Endothelial cell of umbilical vein (primary cell): Measurements from ENCODE around the gene POU6F2. TPM values are rescaled to one million over a fixed set of nuclear protein-coding genes. Genes with fewer than 3 reads are reported as not detected.

Experiments
- BruUV-seq: library from RNA; stranded (reverse); fragments of 400-500 nt; replicated peaks from 2 replicates; lab custom pipeline; 2021; lab: Mats Ljungman, UMichigan
- CTCF ChIA-PET: fragments of 300-600, 350-600 bp; sonication (Branson Sonifier 250); formaldehyde crosslinking; loops from one replicate; lab custom pipeline; 2021; ENCODE audit warnings: antibody characterized with exemption, inconsistent platforms; lab: Charles Lee
- POLR2A ChIA-PET: fragments of 300-600, 350-600 bp; sonication (Branson Sonifier 250); formaldehyde crosslinking; loops from one replicate; lab custom pipeline; 2021; ENCODE audit warnings: antibody characterized with exemption, inconsistent platforms; lab: Charles Lee
- DNase-seq: peaks from one replicate; pipeline ENCODE4 v3.0.0-alpha.2; 2011; ENCODE audit warnings: low read depth, low spot score
- FAIRE-seq: peaks from 2 replicates; lab custom pipeline; 2011; peaks lifted over from hg19 to GRCh38; lab: Jason Lieb, UNC
- H2AFZ ChIP-seq: 2 replicates; pipeline ENCODE4 v1.6.0; 2012; ENCODE audit warnings: low read depth, low read length, control low read depth, inconsistent platforms
- H3K27ac ChIP-seq: 2 replicates; pipeline ENCODE4 v1.5.1; 2011; ENCODE audit warnings: low read depth, mild to moderate bottlenecking, control low read depth, low read length, moderate library complexity; ENCODE audit not compliant: insufficient read depth
- H3K27me3 ChIP-seq, 2 experiments: 2 replicates each; pipeline versions ENCODE4 v1.6.0 to v1.6.1; 2011; ENCODE audit warnings: low read length in 2 of 2, mixed read lengths in 1 of 2; ENCODE audit not compliant: control insufficient read depth in 2 of 2, insufficient read depth in 2 of 2
- H3K36me3 ChIP-seq, 2 experiments: 2 replicates in 1 of 2; 3 replicates in 1 of 2; pipeline ENCODE4 v1.5.1; 2011; ENCODE audit warnings: low read length in 2 of 2, mild to moderate bottlenecking in 1 of 2, moderate library complexity in 1 of 2; ENCODE audit not compliant: control insufficient read depth in 2 of 2, insufficient read depth in 2 of 2; ENCODE audit errors: extremely low read depth in 1 of 2
- H3K4me1 ChIP-seq: 3 replicates; pipeline ENCODE4 v1.5.1; 2011; ENCODE audit warnings: mild to moderate bottlenecking, low read length; ENCODE audit not compliant: control insufficient read depth, insufficient read depth; ENCODE audit errors: extremely low read depth
- H3K4me2 ChIP-seq: 2 replicates; pipeline ENCODE4 v1.6.1; 2011; ENCODE audit warnings: low read length, control low read depth, mixed read lengths; ENCODE audit not compliant: insufficient read depth
- H3K4me3 ChIP-seq, 3 experiments: fragments of 200-600 bp in 1 of 3; sonication (generic), shearing (Covaris generic) in 1 of 3; replicated peaks in 1 of 3; 2 replicates each; pipeline ENCODE4 v1.5.1; 2011 to 2016; ENCODE audit warnings: control low read depth in 3 of 3, low read length in 3 of 3, mild to moderate bottlenecking in 2 of 3, inconsistent platforms in 1 of 3, low read depth in 1 of 3, moderate library complexity in 1 of 3; ENCODE audit not compliant: insufficient read depth in 1 of 3
- H3K79me2 ChIP-seq: 2 replicates; pipeline ENCODE4 v1.6.0; 2012; ENCODE audit warnings: low read length, inconsistent platforms; ENCODE audit not compliant: control insufficient read depth, insufficient read depth
- H3K9ac ChIP-seq: replicated peaks from 2 replicates; pipeline ENCODE3; 2011; ENCODE audit warnings: low read length, control low read depth; ENCODE audit not compliant: insufficient read depth; ENCODE audit errors: extremely low read depth
- H3K9me1 ChIP-seq: replicated peaks from 3 replicates; pipeline ENCODE4 v1.6.0; 2011; ENCODE audit warnings: mild to moderate bottlenecking, low read length; ENCODE audit not compliant: control insufficient read depth, insufficient read depth; ENCODE audit errors: extremely low read depth
- H3K9me3 ChIP-seq: replicated peaks from 2 replicates; pipeline ENCODE4 v1.5.1; 2012; ENCODE audit warnings: low read length, inconsistent platforms; ENCODE audit not compliant: control insufficient read depth, insufficient read depth
- H4K20me1 ChIP-seq: replicated peaks from 2 replicates; pipeline ENCODE3; 2011; ENCODE audit warnings: mild to moderate bottlenecking, low read length; ENCODE audit not compliant: control insufficient read depth, insufficient read depth; ENCODE audit errors: extremely low read depth
- CTCF ChIP-seq, 2 donors: IDR thresholded peaks; 1 replicate in 1 of 2; 2 replicates in 1 of 2; pipeline ENCODE4 v1.5.1; 2011; ENCODE audit warnings: low read length in 2 of 2, mild to moderate bottlenecking in 2 of 2, moderate library complexity in 2 of 2, control low read depth in 1 of 2, inconsistent platforms in 1 of 2, low read depth in 1 of 2; ENCODE audit not compliant: insufficient read depth in 1 of 2; ENCODE audit errors: extremely low read depth in 1 of 2
- EZH2 ChIP-seq: IDR thresholded peaks from 2 replicates; pipeline ENCODE4 v1.6.1; 2012; ENCODE audit warnings: borderline replicate concordance, low read depth, mild to moderate bottlenecking, moderate library complexity, low read length, inconsistent platforms; ENCODE audit not compliant: severe bottlenecking
- FOS ChIP-seq: IDR thresholded peaks from 2 replicates; pipeline ENCODE4 v1.6.1; 2011; ENCODE audit warnings: mild to moderate bottlenecking, low read length, moderate library complexity, borderline replicate concordance; ENCODE audit not compliant: insufficient read depth
- GATA2 ChIP-seq: IDR thresholded peaks from 2 replicates; pipeline ENCODE4 v1.7.0; 2011; ENCODE audit warnings: low read depth, mild to moderate bottlenecking, moderate library complexity, mixed read lengths, low read length; ENCODE audit not compliant: insufficient read length, insufficient read depth
- JUN ChIP-seq: IDR thresholded peaks from 2 replicates; pipeline ENCODE4 v1.6.1; 2011; ENCODE audit warnings: borderline replicate concordance, low read depth; ENCODE audit not compliant: insufficient read length, insufficient read depth
- MAX ChIP-seq: IDR thresholded peaks from 2 replicates; pipeline ENCODE4 v1.6.1; 2011; ENCODE audit not compliant: insufficient read depth, insufficient read length
- MYC ChIP-seq: IDR thresholded peaks from one replicate; pipeline ENCODE4 v1.6.1; 2011; ENCODE audit warnings: mild to moderate bottlenecking, low read depth, low read length
- POLR2A ChIP-seq: IDR thresholded peaks from 2 replicates; pipeline ENCODE4 v1.6.1; 2012; ENCODE audit warnings: low read depth, mild to moderate bottlenecking, control low read depth, low read length
- POLR2AphosphoS5 ChIP-seq: IDR thresholded peaks from 2 replicates; pipeline ENCODE4 v1.6.1; 2012; ENCODE audit warnings: low read depth, mild to moderate bottlenecking, control low read depth, low read length, moderate library complexity; ENCODE audit not compliant: insufficient read depth
- dilution Hi-C: fragments of 300-500 bp; cut with MboI; formaldehyde crosslinking; loops from one replicate; pipeline ENCODE4 v1.15.0; 2019; ENCODE audit warnings: low sequenced_read_pairs; ENCODE audit not compliant: extremely low pct_ligation_motif_present
- intact Hi-C: fragments of 100-400 bp; cut with micrococcal nuclease; formaldehyde crosslinking; loops from one replicate; pipeline ENCODE4 v1.10.0; 2022
- polyA plus RNA-seq, 4 experiments: library from polyadenylated mRNA; depleted of rRNA in 3 of 4; stranded (reverse) in 3 of 4; unstranded in 1 of 4; fragments of >200 nt; gene quantifications; 2 replicates each; pipeline versions ENCODE4 v1.2.1 to v1.2.3, GENCODE V29; 2011 to 2012; ENCODE audit warnings: missing spikeins in 1 of 4
- total RNA-seq: library from RNA; stranded (reverse); gene quantifications from 2 replicates; pipeline ENCODE4 v1.2.3, GENCODE V29; 2021

Gene POU6F2
- total and polyA plus RNA-seq, 2 donors (not counting 3 experiments of a cell fraction or from before 2014, with no cell fraction given), result 0.29 TPM; not detected in 1

GRCh38 chr7:39001595-39001994, 23.9 kb downstream of the POU6F2 start:
- no peak overlapping the region for H3K9ac ChIP-seq
- POLR2A ChIA-PET, result no interaction called here
- CTCF ChIA-PET, result no interaction called here
- H3K9me3 ChIP-seq, result no peaks in the 10 kb centered on the region
- dilution Hi-C loops (no loop called here), intact Hi-C loops (no loop called here)
- TF ChIP-seq POLR2A (no peak), MYC (no peak), FOS (no peak), EZH2 (no peak), GATA2 (no peak), CTCF (IDR thresholded peaks at IDR 0.05; ENCODE audit: extremely low read depth in 1 of 2, insufficient read depth in 1 of 2, low read depth in 1 of 2, low read length in 2 of 2) (no peak), MAX (no peak), JUN (no peak), POLR2AphosphoS5 (no peak)
- H3K36me3 ChIP-seq, result no peaks in the 10 kb centered on the region
- H4K20me1 ChIP-seq, result no peaks in the 10 kb centered on the region
- H3K9me1 ChIP-seq, result no peaks in the 10 kb centered on the region
- H3K4me1 ChIP-seq, result no peaks in the 10 kb centered on the region
- no peak for FAIRE-seq
- no peak for DNase-seq
- H3K4me3 ChIP-seq, result no peak overlapping the region
- no peak overlapping the region for H3K27ac ChIP-seq
- H3K4me2 ChIP-seq, result no peak overlapping the region
- BruUV-seq, result no TSS peak
- no peaks in the 10 kb centered on the region for H3K79me2 ChIP-seq
- H2AFZ ChIP-seq, result no peak overlapping the region
- no peaks in the 10 kb centered on the region for H3K27me3 ChIP-seq
